Nephron (organoid): Measurements from ENCODE around the gene ACKR3.

ENCODE experiments used
- H3K27ac Mint-ChIP-seq, 3 experiments: 2 replicates each; pipeline ENCODE4 v1.8.0; 2020; ENCODE audit warnings: mixed read lengths in 3 of 3, mild to moderate bottlenecking in 2 of 3, moderate library complexity in 1 of 3
- H3K27me3 Mint-ChIP-seq: 2 replicates; pipeline ENCODE4 v1.8.0; 2021; ENCODE audit warnings: low read depth, mild to moderate bottlenecking, moderate library complexity, mixed read lengths
- H3K36me3 Mint-ChIP-seq: 2 replicates; pipeline ENCODE4 v1.8.0; 2020; ENCODE audit warnings: low read depth, mixed read lengths
- H3K4me1 Mint-ChIP-seq: 2 replicates; pipeline ENCODE4 v1.8.0; 2020; ENCODE audit warnings: mixed read lengths
- H3K4me3 Mint-ChIP-seq, 3 experiments: 2 replicates each; pipeline ENCODE4 v1.8.0; 2020; ENCODE audit warnings: mild to moderate bottlenecking in 3 of 3, mixed read lengths in 3 of 3, moderate library complexity in 2 of 3
- H3K9me3 Mint-ChIP-seq: 2 replicates; pipeline ENCODE4 v1.8.0; 2020; ENCODE audit warnings: mixed read lengths
- CTCF ChIP-seq, 3 experiments: fragments of 200-600 bp; sonication (generic); IDR thresholded peaks; one replicate each; pipeline ENCODE4 v1.5.0; 2021; ENCODE audit warnings: antibody characterized with exemption in 3 of 3; ENCODE audit not compliant: unreplicated experiment in 3 of 3

Gene ACKR3

GRCh38 chr2:236571145-236571544, 1.5 kb downstream of the ACKR3 start:
- TF ChIP-seq CTCF (IDR thresholded peaks at IDR 0.05; ENCODE audit: unreplicated experiment in 3 of 3): no peak
- Mint-ChIP-seq H3K36me3 (peaks cover 9% of the 10 kb centered on the region), H3K27me3 (peaks cover 41% of the 10 kb centered on the region), H3K9me3 (no peaks in the 10 kb centered on the region), H3K27ac (peak overlapping the region; percentile 73 to 94 (median 92)), H3K4me3 (peak overlapping the region; percentile 86 to 93 (median 91)), H3K4me1 (peaks cover 83% of the 10 kb centered on the region)

- H3K27ac Mint-ChIP-seq: peak overlapping the region; percentile 73 to 94 (median 92)
- peaks cover 23% of the 10 kb centered on the region for H3K36me3 Mint-ChIP-seq
- peaks cover 28% of the 10 kb centered on the region for H3K27me3 Mint-ChIP-seq
These were observed 2.9 kb downstream of the ACKR3 start for GRCh38 chr2:236572482-236572881.

GRCh38 chr2:236573066-236573929, 3.7 kb downstream of the ACKR3 start:
- peak overlapping the region; percentile 86 to 93 (median 91) for H3K4me3 Mint-ChIP-seq
- H3K27me3 Mint-ChIP-seq: peaks cover 23% of the 10 kb centered on the region

More at GRCh38 chr2:236572482-236572881, 2.9 kb downstream of the ACKR3 start:
- Mint-ChIP-seq H3K9me3 (no peaks in the 10 kb centered on the region), H3K4me3 (peak overlapping the region; percentile 86 to 93 (median 91)), H3K4me1 (peaks cover 83% of the 10 kb centered on the region)
- no peak for TF ChIP-seq CTCF (IDR thresholded peaks at IDR 0.05; ENCODE audit: unreplicated experiment in 3 of 3)

GRCh38 chr2:236574000-236574399, 4.4 kb downstream of the ACKR3 start:
- Mint-ChIP-seq H3K4me3 (peak overlapping the region; percentile 52 to 91 (median 65)), H3K4me1 (peaks cover 81% of the 10 kb centered on the region), H3K36me3 (peaks cover 34% of the 10 kb centered on the region), H3K9me3 (no peaks in the 10 kb centered on the region), H3K27ac (peak overlapping the region in 2 of 3 experiments; percentile 58 to 94), H3K27me3 (peaks cover 18% of the 10 kb centered on the region)
- no peak for TF ChIP-seq CTCF (IDR thresholded peaks at IDR 0.05; ENCODE audit: unreplicated experiment in 3 of 3)

More at GRCh38 chr2:236573066-236573929, 3.7 kb downstream of the ACKR3 start:
- no peak for TF ChIP-seq CTCF (IDR thresholded peaks at IDR 0.05; ENCODE audit: unreplicated experiment in 3 of 3)
- peak overlapping the region; percentile 73 to 94 (median 92) for H3K27ac Mint-ChIP-seq
- peaks cover 28% of the 10 kb centered on the region for H3K36me3 Mint-ChIP-seq
- peaks cover 84% of the 10 kb centered on the region for H3K4me1 Mint-ChIP-seq
- no peaks in the 10 kb centered on the region for H3K9me3 Mint-ChIP-seq

GRCh38 chr2:236574424-236575145, 5.0 kb downstream of the ACKR3 start:
- peaks cover 83% of the 10 kb centered on the region for H3K4me1 Mint-ChIP-seq
- H3K36me3 Mint-ChIP-seq: peaks cover 39% of the 10 kb centered on the region
- H3K27me3 Mint-ChIP-seq: peaks cover 15% of the 10 kb centered on the region
- H3K4me3 Mint-ChIP-seq: peak overlapping the region; percentile 51 to 69 (median 67)
- no peaks in the 10 kb centered on the region for H3K9me3 Mint-ChIP-seq
- TF ChIP-seq CTCF (IDR thresholded peaks at IDR 0.05; ENCODE audit: unreplicated experiment in 3 of 3): no peak
- H3K27ac Mint-ChIP-seq: peak overlapping the region; percentile 77 to 93 (median 90)
